Psoas muscle (tissue), 8 donors: Measurements from ENCODE around the gene ANKRD13B. TPM values are rescaled to one million over a fixed set of nuclear protein-coding genes. Genes with fewer than 3 reads are reported as not detected.

Experiments
- ATAC-seq, 4 donors: fragments of 200-7000 bp; cut with Tn5 transposase; one replicate each; pipeline ENCODE4 v1.9.1; 2020; ENCODE audit warnings: moderate library complexity in 3 of 4, mild to moderate bottlenecking in 2 of 4
- DNase-seq, 2 donors: peaks; one replicate each; pipeline ENCODE4 v3.0.0-alpha.2; 2020
- H3K27ac ChIP-seq: fragments of 200-600 bp; one replicate; pipeline ENCODE4 v1.8.0; 2022
- H3K27me3 ChIP-seq, 3 donors: fragments of 200-600 bp in 1 of 3; one replicate each; pipeline versions ENCODE4 v1.6.1 to v1.8.0; 2013 to 2022; ENCODE audit warnings: low read length in 2 of 3, mild to moderate bottlenecking in 2 of 3, moderate library complexity in 1 of 3; ENCODE audit not compliant: insufficient read depth in 3 of 3
- H3K36me3 ChIP-seq, 2 donors: fragments of 200-600 bp in 1 of 2; one replicate each; pipeline versions ENCODE4 v1.6.1 to v1.8.0; 2013 to 2022; ENCODE audit warnings: low read depth in 1 of 2, mild to moderate bottlenecking in 1 of 2, moderate library complexity in 1 of 2; ENCODE audit not compliant: insufficient read depth in 1 of 2
- H3K4me1 ChIP-seq: fragments of 200-600 bp; one replicate; pipeline ENCODE4 v1.8.0; 2022
- H3K4me3 ChIP-seq: fragments of 200-600 bp; one replicate; pipeline ENCODE4 v1.8.0; 2022; ENCODE audit warnings: mild to moderate bottlenecking
- H3K9me3 ChIP-seq: fragments of 200-600 bp; one replicate; pipeline ENCODE4 v1.8.0; 2022
- WGBS, 3 donors: extraction: QIAGEN DNeasy Blood & Tissue Kit; methylation state at CpG; one replicate each; pipeline versions ENCODE4 v1.1.6 to v1.1.7; 2013; 5-methylcytosine and 5-hydroxymethylcytosine counted together
- intact Hi-C, 2 donors: fragments of 100-400 bp; cut with DNase I; formaldehyde crosslinking; loops; one replicate each; pipeline versions ENCODE4 v1.11.0 to v1.14.2; 2022
- polyA plus RNA-seq, 3 donors: library from polyadenylated mRNA; stranded (reverse); fragments of 200-250 nt; gene quantifications; one replicate each; pipeline ENCODE4 v1.2.3, GENCODE V29; 2013
- total RNA-seq, 4 donors: library from RNA; stranded (reverse); fragmentation: NEBNext Ultra II Directional in 2 of 4; extraction: Animal tissue kit (Norgen Biotek cat#: 25700) in 2 of 4; gene quantifications; one replicate each; pipeline versions ENCODE4 v1.2.1 to v1.2.4, GENCODE V29; 2021 to 2023
- TF ChIP-seq, protein P1 (sequence below): fragments of 200-600 bp; IDR thresholded peaks from one replicate; pipeline ENCODE4 v1.8.0; 2022; ENCODE audit warnings: antibody characterized with exemption
- donor health status: healthy with polysubstance abuse.
- donor health status: DM: no; HTN: no; CAD: no; lungs with moderate emphysema.
- donor health status: Bipolar disorder and iron deficiency.
- donor health status: healthy.
- donor health status: DM: yes; HTN: yes; CAD: no.
- donor health status: DM: no; HTN: no; CAD: no.
- donor health status: DM: no; HTN: no; CAD: no.
- donor health status: DM: yes; HTN: yes; CAD: no.

The ANKRD13B gene
- total and polyA plus RNA-seq, 7 donors, result 5.4 to 14.8 (median 7.1) TPM

- TF ChIP-seq, protein P1, sequence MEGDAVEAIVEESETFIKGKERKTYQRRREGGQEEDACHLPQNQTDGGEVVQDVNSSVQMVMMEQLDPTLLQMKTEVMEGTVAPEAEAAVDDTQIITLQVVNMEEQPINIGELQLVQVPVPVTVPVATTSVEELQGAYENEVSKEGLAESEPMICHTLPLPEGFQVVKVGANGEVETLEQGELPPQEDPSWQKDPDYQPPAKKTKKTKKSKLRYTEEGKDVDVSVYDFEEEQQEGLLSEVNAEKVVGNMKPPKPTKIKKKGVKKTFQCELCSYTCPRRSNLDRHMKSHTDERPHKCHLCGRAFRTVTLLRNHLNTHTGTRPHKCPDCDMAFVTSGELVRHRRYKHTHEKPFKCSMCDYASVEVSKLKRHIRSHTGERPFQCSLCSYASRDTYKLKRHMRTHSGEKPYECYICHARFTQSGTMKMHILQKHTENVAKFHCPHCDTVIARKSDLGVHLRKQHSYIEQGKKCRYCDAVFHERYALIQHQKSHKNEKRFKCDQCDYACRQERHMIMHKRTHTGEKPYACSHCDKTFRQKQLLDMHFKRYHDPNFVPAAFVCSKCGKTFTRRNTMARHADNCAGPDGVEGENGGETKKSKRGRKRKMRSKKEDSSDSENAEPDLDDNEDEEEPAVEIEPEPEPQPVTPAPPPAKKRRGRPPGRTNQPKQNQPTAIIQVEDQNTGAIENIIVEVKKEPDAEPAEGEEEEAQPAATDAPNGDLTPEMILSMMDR, result no peak
- no peaks in the 10 kb centered on the region for H3K27me3 ChIP-seq
- intact Hi-C loops, result no loop called here
- peak overlapping the region; percentile 84 for H3K4me3 ChIP-seq
- peak overlapping the region; percentile 89 for H3K27ac ChIP-seq
- DNase-seq (peak; percentile 62 to 75), ATAC-seq (peak in 3 of 4 donors; percentile 4 to 26 (median 16))
- H3K9me3 ChIP-seq, result no peaks in the 10 kb centered on the region
- H3K36me3 ChIP-seq, result no peaks in the 10 kb centered on the region
- 5 to 17% (median 7%) methylated on average over 31 of the region's 31 CpGs for WGBS, 3 donors
- H3K4me1 ChIP-seq, result peaks cover 68% of the 10 kb centered on the region
Measured at GRCh38 chr17:29591146-29591736, 1.7 kb upstream of the ANKRD13B start.

DNA sequence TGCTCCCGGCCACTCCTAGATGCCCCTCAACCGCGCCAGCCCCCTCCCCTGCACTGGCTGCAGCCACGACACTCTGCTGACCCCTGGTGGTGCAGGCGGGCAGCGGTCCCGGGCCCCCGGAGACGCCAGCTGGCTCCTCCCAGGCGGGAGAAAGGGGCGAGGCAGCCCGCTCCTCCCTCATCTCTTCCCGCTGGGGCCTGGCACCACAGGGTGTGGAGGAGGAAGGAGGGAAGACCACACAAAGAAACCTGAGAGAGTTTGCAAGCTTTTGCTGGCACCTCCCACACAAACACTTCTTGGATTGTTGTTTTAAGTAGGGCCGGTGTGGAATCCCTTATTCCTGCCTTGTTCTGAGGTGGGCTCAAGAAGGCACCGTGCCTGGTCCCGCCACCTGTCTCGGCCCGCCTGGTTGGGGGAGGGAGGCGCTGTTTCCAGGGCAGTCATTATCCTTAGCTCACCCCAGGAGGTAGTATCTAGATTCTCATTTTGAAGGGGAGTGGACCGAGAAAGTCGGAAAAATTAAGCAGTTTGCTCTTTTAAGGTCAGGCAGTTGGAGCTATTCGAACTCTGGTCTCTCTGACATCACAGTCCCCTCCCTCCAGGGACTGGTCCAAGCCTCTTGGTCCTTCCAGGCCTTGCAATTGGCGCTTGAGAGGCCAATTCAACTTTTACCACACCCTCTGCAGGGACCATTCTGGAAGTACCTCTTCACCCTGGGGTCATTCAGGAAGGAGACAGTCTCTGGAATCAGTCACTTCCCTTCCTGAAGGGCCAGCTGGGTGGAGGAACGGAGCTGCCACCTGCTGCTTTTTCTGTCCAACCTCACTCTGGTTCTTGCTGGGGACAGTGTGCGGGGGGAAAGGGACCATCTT, 959 bp upstream of the ANKRD13B start:
- TF ChIP-seq, protein P1, result peak; percentile 93
- peak; percentile 88 to 94 for DNase-seq
- Histone ChIP-seq H3K36me3 (no peaks in the 10 kb centered on the region), H3K27me3 (no peaks in the 10 kb centered on the region), H3K27ac (peak overlapping the region; percentile 89), H3K9me3 (no peaks in the 10 kb centered on the region), H3K4me1 (peaks cover 60% of the 10 kb centered on the region), H3K4me3 (peak overlapping the region; percentile 84)
- 8 to 11% (median 10%) methylated on average over 20 to 25 of the region's 25 CpGs for WGBS, 3 donors
- intact Hi-C loops, result no loop called here
- ATAC-seq, result peak; percentile 66 to 80 (median 72)

DNA sequence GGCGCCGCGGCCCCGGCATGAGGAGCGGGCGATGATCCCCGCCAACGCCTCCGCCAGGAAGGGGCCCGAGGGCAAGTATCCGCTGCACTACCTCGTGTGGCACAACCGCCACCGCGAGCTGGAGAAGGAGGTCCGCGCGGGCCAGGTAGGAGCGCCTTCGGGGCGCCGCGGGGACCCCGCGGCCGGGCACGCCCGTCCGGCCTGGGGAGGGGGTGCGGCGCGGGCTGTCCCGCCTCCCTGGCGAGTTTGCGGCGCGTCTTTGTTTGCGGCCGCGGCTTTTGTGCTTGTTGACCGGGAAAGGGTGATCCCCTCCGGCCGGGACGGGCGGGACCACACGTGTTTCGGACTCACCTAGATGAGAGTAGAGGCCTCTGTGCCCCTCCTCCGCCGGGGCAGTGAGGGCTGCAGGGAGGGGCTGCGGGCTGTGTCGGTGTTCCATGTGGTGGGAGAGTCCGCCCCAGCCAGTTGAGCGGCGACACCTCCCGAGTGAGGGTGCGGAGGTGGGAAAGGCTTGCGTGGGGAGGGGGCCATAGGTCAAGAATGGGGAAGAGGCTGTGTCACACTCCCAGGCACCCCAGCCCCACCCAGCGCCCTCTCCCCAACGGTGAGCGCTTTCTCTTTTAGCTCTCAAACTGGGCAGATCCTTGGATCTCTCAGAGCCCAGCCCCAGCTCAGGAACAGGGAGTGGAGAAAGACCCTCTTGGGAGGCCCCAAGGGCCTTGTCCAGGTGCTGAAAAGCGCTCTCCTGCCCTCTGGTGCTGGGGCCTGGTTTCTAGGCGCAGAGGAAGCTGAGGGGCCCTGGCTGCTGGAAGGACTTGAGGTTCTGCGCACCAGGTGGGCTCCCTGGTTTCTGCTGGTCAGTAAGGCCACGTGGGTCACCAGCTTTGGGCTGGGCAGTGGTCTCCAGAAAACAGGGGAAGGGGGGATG, 923 bp downstream of the ANKRD13B start:
- TF ChIP-seq, protein P1, result peak; percentile 21
- no peaks in the 10 kb centered on the region for H3K9me3 ChIP-seq
- intact Hi-C loops, result no loop called here
- ATAC-seq, result no peak
- DNase-seq, result no peak
- peaks cover 44% of the 10 kb centered on the region for H3K4me1 ChIP-seq
- peak overlapping the region; percentile 84 for H3K4me3 ChIP-seq
- no peak overlapping the region for H3K27ac ChIP-seq
- 9 to 12% (median 12%) methylated on average over 53 to 64 of the region's 64 CpGs for WGBS, 3 donors
- no peaks in the 10 kb centered on the region for H3K36me3 ChIP-seq
- H3K27me3 ChIP-seq, result no peaks in the 10 kb centered on the region

DNA sequence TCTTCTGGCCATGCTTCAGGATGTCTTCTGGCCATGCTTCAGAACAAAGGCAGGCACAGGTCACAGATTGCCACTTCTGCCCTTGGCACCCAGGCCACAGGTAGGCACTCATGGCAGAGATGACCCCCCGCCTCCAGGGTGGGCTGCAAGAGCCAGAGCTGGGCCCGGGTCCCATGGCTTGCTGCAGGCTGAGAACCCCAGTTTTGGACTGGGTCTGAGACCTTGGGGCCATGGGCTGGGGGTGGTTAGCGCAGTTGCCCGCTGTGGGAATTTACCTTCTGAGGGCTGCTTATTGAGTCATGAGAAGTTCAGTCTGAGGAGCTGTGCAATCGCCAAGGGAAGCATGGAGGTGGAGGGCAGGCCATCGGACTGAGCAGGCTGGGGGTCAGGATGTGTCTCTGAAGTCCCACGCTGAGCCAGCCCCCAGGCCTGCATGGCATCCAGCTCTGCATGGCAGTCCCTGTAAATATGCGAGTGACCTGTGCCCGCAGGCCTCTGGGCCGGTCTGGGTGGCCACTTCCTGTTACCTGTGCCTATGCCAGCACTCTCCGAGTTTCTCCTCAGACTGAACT, 1.7 kb downstream of the ANKRD13B start:
- Histone ChIP-seq H3K9me3 (no peaks in the 10 kb centered on the region), H3K27ac (no peak overlapping the region), H3K36me3 (no peaks in the 10 kb centered on the region), H3K4me1 (peaks cover 44% of the 10 kb centered on the region), H3K27me3 (no peaks in the 10 kb centered on the region), H3K4me3 (peak overlapping the region; percentile 84)
- WGBS, 3 donors, result 90 to 97% (median 92%) methylated on average over 11 of the region's 11 CpGs
- TF ChIP-seq, protein P1, result no peak
- intact Hi-C loops, result no loop called here
- DNase-seq (no peak), ATAC-seq (no peak)
